Peyer's patch (tissue), 4 donors: ENCODE measurements around the gene CLEC4M.

Experiments
- POLR2A ChIP-seq, 2 donors: fragments of 450-650 bp; IDR thresholded peaks; one replicate each; pipeline ENCODE4 v1.5.1; 2017; ENCODE audit warnings: antibody characterized with exemption in 2 of 2, mild to moderate bottlenecking in 2 of 2, moderate library complexity in 2 of 2
- TF ChIP-seq, protein P1 (sequence below), 6 experiments: fragments of 450-650 bp in 4 of 6; fragments of 200-600 bp in 2 of 6; sonication (generic) in 1 of 6; IDR thresholded peaks; one replicate each; pipeline ENCODE4 v1.5.1; 2017 to 2019; ENCODE audit warnings: antibody characterized with exemption in 6 of 6, mild to moderate bottlenecking in 3 of 6, moderate library complexity in 1 of 6

DNA sequence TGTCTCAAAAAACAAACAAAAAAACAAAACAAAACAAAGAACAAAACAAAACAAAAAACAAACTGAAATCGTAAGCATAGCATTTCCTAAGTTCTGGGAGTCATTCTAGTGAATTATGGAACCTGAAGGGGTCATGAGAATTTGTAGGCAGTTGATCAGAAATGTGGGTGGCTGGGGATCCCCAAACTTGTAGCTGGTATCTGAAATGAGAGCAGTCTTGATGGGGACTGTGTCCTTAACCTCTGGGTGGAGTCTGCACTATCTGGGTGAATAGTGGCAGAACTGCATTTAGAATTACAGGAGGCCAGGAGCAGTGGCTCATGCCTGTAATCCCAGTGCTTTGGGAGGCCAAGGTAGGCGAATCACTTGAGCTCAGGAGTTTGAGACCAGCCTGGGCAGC, 37.3 kb upstream of the CLEC4M start:
- TF ChIP-seq, protein P1, sequence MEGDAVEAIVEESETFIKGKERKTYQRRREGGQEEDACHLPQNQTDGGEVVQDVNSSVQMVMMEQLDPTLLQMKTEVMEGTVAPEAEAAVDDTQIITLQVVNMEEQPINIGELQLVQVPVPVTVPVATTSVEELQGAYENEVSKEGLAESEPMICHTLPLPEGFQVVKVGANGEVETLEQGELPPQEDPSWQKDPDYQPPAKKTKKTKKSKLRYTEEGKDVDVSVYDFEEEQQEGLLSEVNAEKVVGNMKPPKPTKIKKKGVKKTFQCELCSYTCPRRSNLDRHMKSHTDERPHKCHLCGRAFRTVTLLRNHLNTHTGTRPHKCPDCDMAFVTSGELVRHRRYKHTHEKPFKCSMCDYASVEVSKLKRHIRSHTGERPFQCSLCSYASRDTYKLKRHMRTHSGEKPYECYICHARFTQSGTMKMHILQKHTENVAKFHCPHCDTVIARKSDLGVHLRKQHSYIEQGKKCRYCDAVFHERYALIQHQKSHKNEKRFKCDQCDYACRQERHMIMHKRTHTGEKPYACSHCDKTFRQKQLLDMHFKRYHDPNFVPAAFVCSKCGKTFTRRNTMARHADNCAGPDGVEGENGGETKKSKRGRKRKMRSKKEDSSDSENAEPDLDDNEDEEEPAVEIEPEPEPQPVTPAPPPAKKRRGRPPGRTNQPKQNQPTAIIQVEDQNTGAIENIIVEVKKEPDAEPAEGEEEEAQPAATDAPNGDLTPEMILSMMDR (IDR thresholded peaks at IDR 0.05) = no peak
- no peak for TF ChIP-seq POLR2A (IDR thresholded peaks at IDR 0.05)
